HG03039 (cell line): ENCODE measurements around the gene HOXA3.

Experiments used
- ATAC-seq: cut with Tn5 transposase; IDR thresholded peaks from one replicate; pipeline ENCODE4 v1.9.1; 2021; ENCODE audit warnings: mild to moderate bottlenecking, moderate library complexity; ENCODE audit not compliant: unreplicated experiment

The HOXA3 gene

GRCh38 chr7:27189997-27190748, 37.8 kb upstream of the HOXA3 start:
- ATAC-seq: no peak

DNA sequence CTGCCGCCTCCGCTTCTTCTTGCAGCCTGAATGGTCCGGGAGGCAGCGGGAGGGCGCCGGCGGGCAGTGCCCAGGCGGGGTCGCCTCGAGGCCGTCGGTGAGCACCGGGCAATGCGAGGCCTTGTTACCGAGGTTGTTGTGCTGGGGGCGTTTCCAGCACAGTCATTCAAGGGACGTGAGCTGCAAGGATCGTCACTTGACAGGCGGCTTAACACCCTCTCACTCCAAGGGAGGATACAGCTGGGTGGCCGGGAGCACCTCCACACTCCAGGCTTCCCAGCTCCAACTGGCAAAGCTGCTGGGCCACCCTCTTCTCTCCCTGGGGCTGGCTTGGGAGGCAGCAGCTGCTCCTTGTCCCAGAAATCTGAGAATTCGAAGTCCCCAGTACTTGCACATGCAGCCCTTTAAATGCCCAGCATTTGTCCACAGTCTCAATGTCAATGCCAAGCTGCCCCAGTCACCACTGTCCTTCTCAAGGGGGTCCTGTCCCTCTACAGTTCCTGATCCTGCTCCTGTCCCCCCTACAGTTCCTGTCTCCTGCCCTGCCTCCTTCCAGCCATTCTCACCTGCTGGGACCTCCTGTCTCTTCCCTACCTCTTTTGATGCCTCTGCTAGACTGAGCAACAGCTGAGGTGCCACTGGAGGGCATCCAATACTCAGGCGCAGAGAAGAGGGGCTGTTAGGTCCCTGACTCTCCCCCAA, 37.1 kb upstream of the HOXA3 start:
- ATAC-seq: no peak

GRCh38 chr7:27188386-27189294, 36.3 kb upstream of the HOXA3 start:
- no peak for ATAC-seq

GRCh38 chr7:27187475-27188385, 35.3 kb upstream of the HOXA3 start:
- ATAC-seq: no peak

- no peak for ATAC-seq
Observed at GRCh38 chr7:27186668-27187474, 34.5 kb upstream of the HOXA3 start.

GRCh38 chr7:27185854-27186667, 33.7 kb upstream of the HOXA3 start:
- ATAC-seq: no peak

- no peak for ATAC-seq
Observed at GRCh38 chr7:27185013-27185853, 32.9 kb upstream of the HOXA3 start, which contains the start of gene HOXA11. HOXA11 (minus strand) TSS chr7:27185232; CDS start chr7:27185144, 88 bp downstream.

GRCh38 chr7:27184337-27185012, 32.1 kb upstream of the HOXA3 start:
- no peak for ATAC-seq

GRCh38 chr7:27183682-27184336, 31.4 kb upstream of the HOXA3 start:
- no peak for ATAC-seq

DNA sequence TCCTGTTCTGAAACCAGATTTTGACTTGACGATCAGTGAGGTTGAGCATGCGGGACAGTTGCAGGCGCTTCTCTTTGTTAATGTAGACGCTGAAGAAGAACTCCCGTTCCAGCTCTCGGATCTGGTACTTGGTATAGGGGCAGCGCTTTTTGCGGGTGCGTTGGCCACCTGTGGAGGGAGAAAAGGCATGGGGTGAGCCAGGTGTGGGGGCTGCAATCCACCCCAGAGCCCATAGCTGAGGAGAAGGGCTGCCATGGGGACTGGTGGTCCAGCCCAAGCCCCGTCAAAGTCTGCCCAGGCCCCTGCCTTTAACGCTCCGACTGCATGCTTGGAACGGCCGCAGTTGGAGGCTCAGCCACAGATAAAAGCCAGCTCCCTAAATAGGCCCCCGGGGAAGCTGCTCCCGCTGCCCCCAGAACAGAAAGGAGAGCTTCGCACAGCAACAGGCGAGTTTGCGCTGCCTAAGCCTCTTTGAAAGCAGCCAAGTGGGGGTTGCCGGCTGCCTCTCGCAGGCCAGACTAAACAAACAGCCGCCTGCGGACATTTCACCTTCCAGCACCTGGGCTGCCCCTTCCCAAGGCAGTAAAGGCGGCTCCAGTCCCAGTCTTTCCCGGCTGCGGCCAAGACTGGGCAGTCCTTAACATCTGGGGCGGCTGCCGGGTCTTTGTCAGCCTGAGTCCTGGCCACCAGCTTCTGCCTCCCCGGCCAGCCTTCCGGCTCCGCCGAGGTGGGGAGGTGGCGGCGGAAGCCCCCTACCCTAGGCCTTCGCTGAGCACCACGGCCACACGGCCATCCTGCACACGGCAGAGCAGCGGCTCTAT, 30.7 kb upstream of the HOXA3 start:
- ATAC-seq: no peak

DNA sequence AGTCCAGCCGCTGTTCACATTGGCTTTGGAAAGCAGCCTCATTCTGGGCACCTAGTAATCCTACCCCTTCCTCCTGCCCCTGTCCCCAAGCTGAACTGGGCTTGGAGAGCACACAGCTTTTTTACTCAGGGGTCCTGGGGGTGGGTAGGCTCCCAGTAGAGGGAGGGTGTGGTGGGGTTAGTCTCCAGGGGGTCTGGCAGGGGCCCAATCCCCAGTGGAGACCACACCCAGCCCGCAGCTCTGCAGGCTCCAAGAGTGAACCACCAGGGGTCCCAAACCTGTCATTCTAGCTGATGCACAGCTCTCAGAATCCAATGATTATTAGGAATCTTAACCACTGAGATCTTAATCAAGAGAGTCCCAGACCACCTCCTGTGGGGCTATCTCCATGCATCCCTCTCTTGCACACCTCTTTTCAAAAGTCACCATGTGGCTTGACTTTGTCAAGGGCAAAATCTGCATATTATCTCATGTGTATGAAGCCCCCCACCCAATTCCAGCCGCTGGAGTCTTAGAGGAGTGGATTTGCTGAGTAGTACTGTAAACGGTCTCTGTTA, 30.0 kb upstream of the HOXA3 start:
- no peak for ATAC-seq

GRCh38 chr7:27181795-27182275, 29.5 kb upstream of the HOXA3 start:
- ATAC-seq: no peak

GRCh38 chr7:27180431-27181420, 28.3 kb upstream of the HOXA3 start:
- ATAC-seq: no peak
